GM12801 (cell line): ENCODE results near the gene NUDT17.

Experiments used
- CTCF ChIP-seq: IDR thresholded peaks from one replicate; pipeline ENCODE4 v1.5.1; 2011; ENCODE audit warnings: control low read depth; ENCODE audit not compliant: insufficient read length; ENCODE audit errors: extremely low read depth

NUDT17 gene

GRCh38 chr1:145877923-145878486, 32.6 kb downstream of the NUDT17 start:
- no peak for TF ChIP-seq CTCF

- no peak for TF ChIP-seq CTCF
These were observed 33.3 kb downstream of the NUDT17 start for GRCh38 chr1:145878724-145879123.

- TF ChIP-seq CTCF, result no peak
These were observed 34.3 kb downstream of the NUDT17 start for GRCh38 chr1:145879775-145880174.

- no peak for TF ChIP-seq CTCF
These were observed 39.2 kb downstream of the NUDT17 start for GRCh38 chr1:145884675-145885074.

- TF ChIP-seq CTCF, result no peak
These were observed 40.4 kb downstream of the NUDT17 start, which contains the start of gene ANKRD35 for GRCh38 chr1:145885738-145886287. Gene ANKRD35 (minus strand): TSS chr1:145885866. CDS start chr1:145885758, 108 bp downstream.

- TF ChIP-seq CTCF, result no peak
These were observed 41.0 kb downstream of the NUDT17 start for GRCh38 chr1:145886390-145886789.

GRCh38 chr1:145886816-145887215, 41.4 kb downstream of the NUDT17 start:
- no peak for TF ChIP-seq CTCF
